BLaER1 (cell line): ENCODE results near the gene ENPP7.

ENCODE experiments used
- H3K27ac ChIP-seq: shearing (Covaris generic); formaldehyde crosslinking; 2 replicates; pipeline ENCODE4 v1.8.1; 2022
- H3K27me3 ChIP-seq: shearing (Covaris generic); formaldehyde crosslinking; 2 replicates; pipeline ENCODE4 v1.8.1; 2022
- H3K36me3 ChIP-seq: shearing (Covaris generic); formaldehyde crosslinking; 2 replicates; pipeline ENCODE4 v1.8.1; 2022
- H3K4me1 ChIP-seq: shearing (Covaris generic); formaldehyde crosslinking; 2 replicates; pipeline ENCODE4 v1.8.1; 2022
- H3K4me2 ChIP-seq: shearing (Covaris generic); formaldehyde crosslinking; 2 replicates; pipeline ENCODE4 v1.8.1; 2022
- H3K4me3 ChIP-seq: shearing (Covaris generic); formaldehyde crosslinking; 2 replicates; pipeline ENCODE4 v1.8.1; 2022
- H3K9ac ChIP-seq: shearing (Covaris generic); formaldehyde crosslinking; 2 replicates; pipeline ENCODE4 v1.8.1; 2022
- H3K9me3 ChIP-seq: shearing (Covaris generic); formaldehyde crosslinking; 2 replicates; pipeline ENCODE4 v1.8.1; 2022
- H4K20me1 ChIP-seq: shearing (Covaris generic); formaldehyde crosslinking; 2 replicates; pipeline ENCODE4 v1.8.1; 2022
- Cebpa-rat ChIP-seq: shearing (Covaris generic); IDR thresholded peaks from 2 replicates; pipeline ENCODE4 v1.8.1; 2022

The ENPP7 gene

DNA sequence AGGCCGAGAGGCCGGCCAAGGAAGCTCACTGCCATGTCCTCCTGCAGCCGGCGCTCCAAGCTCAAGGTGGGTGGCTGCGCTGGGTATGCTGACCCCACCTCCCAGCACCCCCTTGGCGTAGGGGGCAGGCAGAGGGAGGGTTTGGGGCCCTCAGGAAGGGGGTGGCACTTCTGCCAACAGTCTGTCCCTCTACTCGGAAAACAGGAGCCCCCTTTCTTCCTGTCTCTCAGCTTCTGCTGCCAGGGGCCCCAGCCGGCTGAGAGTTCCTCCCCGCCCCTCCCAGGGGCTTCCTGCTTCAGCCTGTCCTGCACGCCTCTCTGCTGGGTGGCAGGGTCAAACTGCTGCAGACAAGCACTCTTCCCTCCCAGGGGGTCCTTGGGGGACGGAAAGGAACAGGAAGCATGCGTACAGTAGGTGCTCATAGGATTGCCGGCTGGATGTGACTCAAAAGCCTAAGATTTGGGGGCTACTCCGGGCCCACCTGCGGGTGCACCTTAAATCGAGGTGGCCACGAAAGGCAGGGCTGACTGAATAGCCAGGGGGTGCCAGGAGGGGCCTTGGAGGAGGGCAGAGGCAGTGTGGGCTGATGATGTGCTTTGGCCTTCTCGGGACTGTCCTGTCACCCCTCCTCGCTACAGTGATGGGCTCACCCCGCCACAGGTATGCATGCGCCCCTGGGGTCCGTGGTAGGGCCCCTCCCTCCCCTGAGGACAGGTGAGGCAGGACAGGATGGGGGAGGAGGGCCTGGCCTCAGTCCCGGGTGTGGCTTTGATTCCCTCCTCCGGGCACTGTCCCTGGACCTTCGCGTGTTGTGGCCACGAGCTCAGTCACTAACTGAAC is 51.2 kb downstream of the ENPP7 start:
- no peaks in the 10 kb centered on the region for H3K9me3 ChIP-seq
- peak overlapping the region; percentile 32; the same call in 1 of the 2 replicates for H3K27ac ChIP-seq
- peak overlapping the region; percentile 98 for H3K4me2 ChIP-seq
- H3K4me3 ChIP-seq = peak overlapping the region; percentile 35; the same call in 1 of the 2 replicates
- peaks cover 83% of the 10 kb centered on the region for H4K20me1 ChIP-seq
- peaks cover 42% of the 10 kb centered on the region for H3K4me1 ChIP-seq
- H3K9ac ChIP-seq = peak overlapping the region; percentile 54
- H3K27me3 ChIP-seq = peaks cover 21% of the 10 kb centered on the region
- TF ChIP-seq Cebpa-rat = no peak
- peaks cover 65% of the 10 kb centered on the region for H3K36me3 ChIP-seq

DNA sequence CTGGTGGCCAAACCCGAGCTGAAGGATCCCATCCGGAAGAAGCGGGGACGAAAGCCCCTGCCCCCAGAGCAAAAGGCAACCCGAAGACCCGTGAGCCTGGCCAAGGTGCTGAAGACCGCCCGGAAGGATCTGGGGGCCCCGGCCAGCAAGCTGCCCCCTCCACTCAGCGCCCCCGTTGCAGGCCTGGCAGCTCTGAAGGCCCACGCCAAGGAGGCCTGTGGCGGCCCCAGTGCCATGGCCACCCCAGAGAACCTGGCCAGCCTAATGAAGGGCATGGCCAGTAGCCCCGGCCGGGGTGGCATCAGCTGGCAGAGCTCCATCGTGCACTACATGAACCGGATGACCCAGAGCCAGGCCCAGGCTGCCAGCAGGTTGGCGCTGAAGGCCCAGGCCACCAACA is 53.1 kb downstream of the ENPP7 start:
- Histone ChIP-seq H3K4me2 (no peak overlapping the region), H3K4me3 (no peak overlapping the region), H3K9ac (no peak overlapping the region), H3K27ac (no peak overlapping the region), H3K4me1 (peaks cover 36% of the 10 kb centered on the region), H3K27me3 (peaks cover 35% of the 10 kb centered on the region), H3K9me3 (no peaks in the 10 kb centered on the region), H3K36me3 (peaks cover 68% of the 10 kb centered on the region), H4K20me1 (peaks cover 100% of the 10 kb centered on the region)
- no peak for TF ChIP-seq Cebpa-rat

DNA sequence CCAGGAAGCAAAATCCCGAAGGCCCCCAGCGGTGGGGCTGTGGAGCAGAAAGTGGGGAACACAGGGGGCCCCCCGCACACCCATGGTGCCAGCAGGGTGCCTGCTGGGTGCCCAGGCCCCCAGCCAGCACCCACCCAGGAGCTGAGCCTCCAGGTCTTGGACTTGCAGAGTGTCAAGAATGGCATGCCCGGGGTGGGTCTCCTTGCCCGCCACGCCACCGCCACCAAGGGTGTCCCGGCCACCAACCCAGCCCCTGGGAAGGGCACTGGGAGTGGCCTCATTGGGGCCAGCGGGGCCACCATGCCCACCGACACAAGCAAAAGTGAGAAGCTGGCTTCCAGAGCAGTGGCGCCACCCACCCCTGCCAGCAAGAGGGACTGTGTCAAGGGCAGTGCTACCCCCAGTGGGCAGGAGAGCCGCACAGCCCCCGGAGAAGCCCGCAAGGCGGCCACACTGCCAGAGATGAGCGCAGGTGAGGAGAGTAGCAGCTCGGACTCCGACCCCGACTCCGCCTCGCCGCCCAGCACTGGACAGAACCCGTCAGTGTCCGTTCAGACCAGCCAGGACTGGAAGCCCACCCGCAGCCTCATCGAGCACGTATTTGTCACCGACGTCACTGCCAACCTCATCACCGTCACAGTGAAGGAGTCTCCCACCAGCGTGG is 53.7 kb downstream of the ENPP7 start:
- H3K9ac ChIP-seq = no peak overlapping the region
- H3K4me2 ChIP-seq = no peak overlapping the region
- TF ChIP-seq Cebpa-rat = no peak
- H4K20me1 ChIP-seq = peaks cover 100% of the 10 kb centered on the region
- no peak overlapping the region for H3K27ac ChIP-seq
- peaks cover 41% of the 10 kb centered on the region for H3K27me3 ChIP-seq
- H3K4me3 ChIP-seq = no peak overlapping the region
- H3K36me3 ChIP-seq = peaks cover 68% of the 10 kb centered on the region
- H3K9me3 ChIP-seq = no peaks in the 10 kb centered on the region
- H3K4me1 ChIP-seq = peaks cover 33% of the 10 kb centered on the region

DNA sequence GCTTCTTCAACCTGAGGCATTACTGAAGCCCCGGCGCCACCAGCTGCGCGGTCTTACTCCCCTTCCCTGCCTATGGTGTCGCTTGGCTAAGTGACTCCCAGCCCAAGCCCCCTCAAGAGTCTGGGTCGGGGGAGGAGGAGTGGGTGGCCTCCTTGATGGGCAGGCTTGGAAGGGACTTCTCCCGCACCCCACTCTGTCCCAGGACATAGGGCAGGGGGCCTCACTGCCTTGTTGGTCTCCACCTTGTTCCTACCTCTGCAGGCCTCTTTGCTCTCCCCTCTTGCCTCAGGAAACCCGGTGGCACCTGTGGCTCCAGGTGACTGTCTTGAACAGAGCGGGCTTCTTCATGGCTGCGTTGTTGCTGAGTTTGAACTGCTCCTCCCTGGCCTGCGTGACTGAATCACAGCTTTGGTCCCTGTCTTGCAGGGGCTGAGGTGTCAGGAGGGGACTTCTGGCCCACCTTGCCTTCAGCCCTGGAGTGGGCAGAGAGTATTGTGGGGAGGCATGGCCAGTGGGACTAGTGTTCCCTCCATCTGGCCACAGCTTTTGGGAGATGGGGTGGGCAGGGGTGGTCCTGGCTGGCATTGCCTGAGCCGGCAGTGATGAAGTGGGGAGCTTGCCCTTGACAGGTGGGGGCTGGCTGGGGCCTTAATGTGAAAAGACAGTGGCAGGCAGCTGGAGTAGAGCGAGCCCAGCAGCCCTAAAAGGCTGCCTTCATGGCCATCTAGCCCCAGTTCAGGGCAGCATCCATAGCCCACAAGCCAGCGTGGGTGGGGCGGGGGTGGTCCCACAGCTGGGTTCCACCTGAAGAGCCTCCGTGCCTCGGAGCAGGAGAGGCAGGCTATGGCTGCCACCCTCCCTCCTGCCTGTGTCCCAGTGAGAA is 54.5 kb downstream of the ENPP7 start:
- H4K20me1 ChIP-seq = peaks cover 100% of the 10 kb centered on the region
- no peak overlapping the region for H3K9ac ChIP-seq
- TF ChIP-seq Cebpa-rat = no peak

DNA sequence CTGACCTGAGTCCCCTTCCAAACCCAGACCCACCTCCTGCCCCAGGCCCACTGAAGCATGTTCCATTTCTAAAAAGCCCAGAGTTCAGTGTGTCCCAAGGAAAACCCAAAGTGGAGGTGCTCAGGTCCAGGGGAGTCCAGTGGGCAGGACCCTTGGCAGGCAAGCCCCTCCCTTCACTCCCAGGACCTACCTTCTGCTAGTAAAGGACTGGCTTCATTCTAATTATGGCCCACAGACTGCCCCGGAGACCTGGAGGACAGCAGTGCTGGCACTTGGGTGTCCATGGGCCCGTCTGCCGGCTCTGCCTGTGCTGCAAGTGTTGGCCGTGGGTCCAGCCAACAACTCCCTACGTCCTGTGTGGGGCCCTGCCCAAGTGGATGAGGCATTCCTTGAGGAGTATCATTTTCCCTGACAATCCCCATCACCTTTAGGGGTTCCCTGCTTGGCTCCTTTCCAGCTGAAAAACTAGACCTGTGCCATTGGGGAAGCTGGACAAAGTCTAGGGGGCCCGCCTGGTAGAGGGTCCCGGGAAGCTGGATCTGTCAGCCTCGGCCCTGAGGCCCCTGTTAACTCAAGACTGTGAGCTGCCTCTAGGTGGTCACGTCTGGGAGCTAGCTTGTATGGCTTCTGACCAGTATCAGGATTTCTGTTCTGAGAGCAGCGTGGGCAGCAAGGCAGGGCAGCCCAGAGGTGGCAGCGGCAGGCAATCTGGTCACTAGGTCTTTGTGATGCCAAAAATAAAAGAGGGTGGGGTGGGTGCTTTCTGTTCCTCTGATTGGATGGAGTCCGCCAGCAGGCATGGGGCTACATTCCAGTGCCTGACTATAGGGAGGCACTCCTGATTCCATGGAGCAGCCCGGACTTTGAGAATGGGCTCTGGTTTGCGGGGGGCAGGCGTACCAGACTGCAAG is 55.4 kb downstream of the ENPP7 start:
- no peak overlapping the region for H3K4me2 ChIP-seq
- H3K9ac ChIP-seq = no peak overlapping the region
- no peak overlapping the region for H3K4me3 ChIP-seq
- peaks cover 57% of the 10 kb centered on the region for H3K27me3 ChIP-seq
- H3K36me3 ChIP-seq = peaks cover 58% of the 10 kb centered on the region
- peaks cover 100% of the 10 kb centered on the region for H4K20me1 ChIP-seq
- no peak for TF ChIP-seq Cebpa-rat
- H3K9me3 ChIP-seq = no peaks in the 10 kb centered on the region
- peaks cover 33% of the 10 kb centered on the region for H3K4me1 ChIP-seq
- no peak overlapping the region for H3K27ac ChIP-seq

More for the DNA sequence above, 54.5 kb downstream of the ENPP7 start:
- Histone ChIP-seq H3K27ac (no peak overlapping the region), H3K4me1 (peaks cover 33% of the 10 kb centered on the region), H3K36me3 (peaks cover 63% of the 10 kb centered on the region), H3K9me3 (no peaks in the 10 kb centered on the region), H3K4me2 (no peak overlapping the region), H3K4me3 (no peak overlapping the region), H3K27me3 (peaks cover 48% of the 10 kb centered on the region)

DNA sequence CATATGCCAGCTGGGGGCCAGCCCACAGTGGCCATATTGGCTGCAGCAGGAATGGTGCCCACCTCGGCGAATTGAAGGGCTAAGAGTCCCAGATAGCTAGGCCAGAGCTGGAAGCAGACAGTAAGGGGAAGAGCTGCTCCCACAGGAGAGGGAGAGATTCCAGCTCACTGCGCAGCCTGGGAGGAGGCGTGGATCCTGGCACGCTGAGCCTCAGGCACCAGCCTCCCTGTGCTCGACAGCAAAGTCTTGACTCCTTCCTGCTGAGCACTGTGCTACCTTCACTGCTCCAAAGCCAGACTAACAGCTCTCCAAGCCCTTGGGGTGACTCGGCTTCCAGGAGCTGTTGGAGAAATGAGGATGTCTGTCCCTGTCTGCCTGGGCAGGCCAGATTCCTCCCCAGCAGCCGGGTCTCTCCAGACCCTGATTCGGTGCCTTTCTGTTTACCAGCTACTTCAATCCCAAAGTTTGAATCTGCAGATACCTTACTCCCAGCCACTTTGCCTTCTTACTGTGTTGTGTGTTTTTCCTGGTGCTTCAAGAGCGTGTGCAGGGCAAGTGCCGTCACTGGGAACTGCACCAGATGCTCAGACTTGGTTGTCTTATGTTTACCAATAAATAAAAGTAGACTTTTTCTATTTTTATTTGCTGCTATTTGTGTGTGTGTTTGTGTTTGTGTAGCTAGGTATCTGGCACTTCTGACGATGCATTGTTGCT is 56.3 kb downstream of the ENPP7 start:
- Histone ChIP-seq H3K4me3 (no peak overlapping the region), H3K4me2 (no peak overlapping the region), H3K4me1 (peaks cover 29% of the 10 kb centered on the region), H3K27me3 (peaks cover 67% of the 10 kb centered on the region), H4K20me1 (peaks cover 100% of the 10 kb centered on the region), H3K9me3 (no peaks in the 10 kb centered on the region), H3K36me3 (peaks cover 51% of the 10 kb centered on the region), H3K27ac (no peak overlapping the region), H3K9ac (no peak overlapping the region)
- no peak for TF ChIP-seq Cebpa-rat

DNA sequence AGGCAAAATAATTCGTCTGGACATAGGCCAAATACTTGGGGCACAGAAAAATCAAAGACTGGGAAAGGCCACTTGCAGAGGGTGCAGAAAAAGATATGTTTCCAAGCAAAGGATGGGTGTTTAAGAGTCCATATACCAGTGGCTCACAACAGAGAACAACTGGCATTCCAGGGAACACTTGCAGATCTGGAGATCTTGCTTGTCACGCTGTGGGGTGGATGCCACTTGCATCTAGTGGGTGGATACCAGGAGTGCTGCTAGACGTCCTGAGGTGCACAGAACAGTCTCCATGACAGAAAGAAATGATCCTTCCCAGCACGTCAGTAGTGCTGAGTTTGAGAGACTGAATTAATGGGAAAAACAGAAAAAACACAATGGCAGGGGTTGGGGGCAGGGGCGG is 57.7 kb downstream of the ENPP7 start:
- Histone ChIP-seq H3K27me3 (peaks cover 80% of the 10 kb centered on the region), H3K9me3 (no peaks in the 10 kb centered on the region), H3K4me2 (no peak overlapping the region), H3K9ac (no peak overlapping the region), H4K20me1 (peaks cover 100% of the 10 kb centered on the region), H3K27ac (no peak overlapping the region), H3K4me1 (peaks cover 25% of the 10 kb centered on the region), H3K36me3 (peaks cover 42% of the 10 kb centered on the region), H3K4me3 (no peak overlapping the region)
- TF ChIP-seq Cebpa-rat = no peak
